ENCODE data around the gene TIPARP.
A peak's percentile ranks its signal among the peaks of the same experiment; 100 is the strongest.

TIPARP gene

GRCh38 chr3:156665291-156665690 is 9.1 kb upstream of the TIPARP start:
- Histone ChIP-seq H2AK5ac (ENCODE audit: low read length) (no peak overlapping the region), H3K27ac (ENCODE audit: low read depth, low read length) (no peak overlapping the region), H3K9me3 (ENCODE audit: insufficient read depth, low read depth, low read length) (no peaks in the 10 kb centered on the region), H4K12ac (ENCODE audit: low read depth, low read length) (no peak overlapping the region), H3K4ac (ENCODE audit: low read depth, low read length) (no peak overlapping the region), H3K18ac (ENCODE audit: low read length) (no peak overlapping the region), H2BK12ac (ENCODE audit: low read length) (no peak overlapping the region), H3K4me2 (ENCODE audit: low read length) (no peak overlapping the region), H3K4me3 (ENCODE audit: low read depth, low read length) (no peak overlapping the region), H2BK5ac (ENCODE audit: low read depth, low read length, poor library complexity) (no peak overlapping the region), H4K8ac (ENCODE audit: low read depth, low read length) (no peak overlapping the region), H3K27me3 (ENCODE audit: insufficient read depth, low read length) (no peaks in the 10 kb centered on the region), H2AFZ (ENCODE audit: insufficient read depth, low read length, poor library complexity) (no peak overlapping the region), H3K14ac (ENCODE audit: low read length) (no peak overlapping the region), H3K23ac (ENCODE audit: low read length) (no peak overlapping the region), H3K36me3 (ENCODE audit: control insufficient read depth in 1 of 2, insufficient read depth in 2 of 2, low read length in 2 of 2) (no peaks in the 10 kb centered on the region), H3K79me1 (ENCODE audit: low read length) (no peaks in the 10 kb centered on the region), H3K4me1 (ENCODE audit: control insufficient read depth in 1 of 2, insufficient read depth in 2 of 2, low read length in 2 of 2) (no peaks in the 10 kb centered on the region), H3K9ac (ENCODE audit: low read length) (no peak overlapping the region), H3K79me2 (ENCODE audit: control insufficient read depth, insufficient read depth, low read length, poor library complexity) (no peaks in the 10 kb centered on the region), H4K91ac (ENCODE audit: low read depth, low read length) (no peak overlapping the region), H2BK120ac (ENCODE audit: insufficient read depth, low read length, poor library complexity) (no peak overlapping the region)
- no CpG with 5 or more reads among the region's 2 CpGs for WGBS (ENCODE audit: extremely low coverage, insufficient coverage, insufficient read length)
- DNase-seq, result no peak

GRCh38 chr3:156666073-156666472 is 8.3 kb upstream of the TIPARP start:
- Histone ChIP-seq H3K4me1 (ENCODE audit: control insufficient read depth in 1 of 2, insufficient read depth in 2 of 2, low read length in 2 of 2) (no peaks in the 10 kb centered on the region), H3K27ac (ENCODE audit: low read depth, low read length) (no peak overlapping the region), H3K79me1 (ENCODE audit: low read length) (no peaks in the 10 kb centered on the region), H4K8ac (ENCODE audit: low read depth, low read length) (no peak overlapping the region), H3K27me3 (ENCODE audit: insufficient read depth, low read length) (no peaks in the 10 kb centered on the region), H3K14ac (ENCODE audit: low read length) (no peak overlapping the region), H2BK120ac (ENCODE audit: insufficient read depth, low read length, poor library complexity) (no peak overlapping the region), H3K9me3 (ENCODE audit: insufficient read depth, low read depth, low read length) (no peaks in the 10 kb centered on the region), H3K36me3 (ENCODE audit: control insufficient read depth in 1 of 2, insufficient read depth in 2 of 2, low read length in 2 of 2) (no peaks in the 10 kb centered on the region), H4K91ac (ENCODE audit: low read depth, low read length) (no peak overlapping the region), H3K18ac (ENCODE audit: low read length) (no peak overlapping the region), H2BK12ac (ENCODE audit: low read length) (no peak overlapping the region), H4K12ac (ENCODE audit: low read depth, low read length) (no peak overlapping the region), H3K4me3 (ENCODE audit: low read depth, low read length) (no peak overlapping the region), H2AK5ac (ENCODE audit: low read length) (no peak overlapping the region), H2AFZ (ENCODE audit: insufficient read depth, low read length, poor library complexity) (no peak overlapping the region), H3K79me2 (ENCODE audit: control insufficient read depth, insufficient read depth, low read length, poor library complexity) (no peaks in the 10 kb centered on the region), H3K4ac (ENCODE audit: low read depth, low read length) (no peak overlapping the region), H3K23ac (ENCODE audit: low read length) (no peak overlapping the region), H2BK5ac (ENCODE audit: low read depth, low read length, poor library complexity) (no peak overlapping the region), H3K4me2 (ENCODE audit: low read length) (no peak overlapping the region), H3K9ac (ENCODE audit: low read length) (no peak overlapping the region)
- WGBS (ENCODE audit: extremely low coverage, insufficient coverage, insufficient read length), result no CpG with 5 or more reads among the region's 1 CpG
- DNase-seq, result no peak

GRCh38 chr3:156668073-156668763 is 6.2 kb upstream of the TIPARP start:
- H2AFZ ChIP-seq (ENCODE audit: insufficient read depth, low read length, poor library complexity), result no peak overlapping the region
- H3K9me3 ChIP-seq (ENCODE audit: insufficient read depth, low read depth, low read length), result no peaks in the 10 kb centered on the region
- no peak overlapping the region for H2BK120ac ChIP-seq (ENCODE audit: insufficient read depth, low read length, poor library complexity)
- no peak overlapping the region for H4K8ac ChIP-seq (ENCODE audit: low read depth, low read length)
- no peak overlapping the region for H3K23ac ChIP-seq (ENCODE audit: low read length)
- no peak overlapping the region for H3K9ac ChIP-seq (ENCODE audit: low read length)
- H3K4me1 ChIP-seq (ENCODE audit: control insufficient read depth in 1 of 2, insufficient read depth in 2 of 2, low read length in 2 of 2), result no peaks in the 10 kb centered on the region
- H3K36me3 ChIP-seq (ENCODE audit: control insufficient read depth in 1 of 2, insufficient read depth in 2 of 2, low read length in 2 of 2), result no peaks in the 10 kb centered on the region
- no peak overlapping the region for H3K4me2 ChIP-seq (ENCODE audit: low read length)
- H4K91ac ChIP-seq (ENCODE audit: low read depth, low read length), result no peak overlapping the region
- no CpG with 5 or more reads among the region's 4 CpGs for WGBS (ENCODE audit: extremely low coverage, insufficient coverage, insufficient read length)
- no peak overlapping the region for H3K4ac ChIP-seq (ENCODE audit: low read depth, low read length)
- no peaks in the 10 kb centered on the region for H3K27me3 ChIP-seq (ENCODE audit: insufficient read depth, low read length)
- H3K79me2 ChIP-seq (ENCODE audit: control insufficient read depth, insufficient read depth, low read length, poor library complexity), result no peaks in the 10 kb centered on the region
- no peak overlapping the region for H3K27ac ChIP-seq (ENCODE audit: low read depth, low read length)
- DNase-seq, result peak in 1 of 2 donors; percentile 49
- H2AK5ac ChIP-seq (ENCODE audit: low read length), result no peak overlapping the region
- H2BK12ac ChIP-seq (ENCODE audit: low read length), result no peak overlapping the region
- no peak overlapping the region for H3K4me3 ChIP-seq (ENCODE audit: low read depth, low read length)
- no peak overlapping the region for H2BK5ac ChIP-seq (ENCODE audit: low read depth, low read length, poor library complexity)
- no peaks in the 10 kb centered on the region for H3K79me1 ChIP-seq (ENCODE audit: low read length)
- no peak overlapping the region for H3K14ac ChIP-seq (ENCODE audit: low read length)
- H4K12ac ChIP-seq (ENCODE audit: low read depth, low read length), result no peak overlapping the region
- H3K18ac ChIP-seq (ENCODE audit: low read length), result no peak overlapping the region

GRCh38 chr3:156670077-156670476 is 4.3 kb upstream of the TIPARP start:
- no CpG with 5 or more reads among the region's 2 CpGs for WGBS (ENCODE audit: extremely low coverage, insufficient coverage, insufficient read length)
- H2AFZ ChIP-seq (ENCODE audit: insufficient read depth, low read length, poor library complexity), result no peak overlapping the region
- H3K14ac ChIP-seq (ENCODE audit: low read length), result no peak overlapping the region
- H4K12ac ChIP-seq (ENCODE audit: low read depth, low read length), result no peak overlapping the region
- H3K36me3 ChIP-seq (ENCODE audit: control insufficient read depth in 1 of 2, insufficient read depth in 2 of 2, low read length in 2 of 2), result no peaks in the 10 kb centered on the region
- no peaks in the 10 kb centered on the region for H3K4me1 ChIP-seq (ENCODE audit: control insufficient read depth in 1 of 2, insufficient read depth in 2 of 2, low read length in 2 of 2)
- H3K9me3 ChIP-seq (ENCODE audit: insufficient read depth, low read depth, low read length), result no peaks in the 10 kb centered on the region
- no peak overlapping the region for H3K18ac ChIP-seq (ENCODE audit: low read length)
- H3K27me3 ChIP-seq (ENCODE audit: insufficient read depth, low read length), result no peaks in the 10 kb centered on the region
- H2AK5ac ChIP-seq (ENCODE audit: low read length), result no peak overlapping the region
- no peak overlapping the region for H4K91ac ChIP-seq (ENCODE audit: low read depth, low read length)
- H3K79me2 ChIP-seq (ENCODE audit: control insufficient read depth, insufficient read depth, low read length, poor library complexity), result peaks cover 2% of the 10 kb centered on the region
- no peak overlapping the region for H4K8ac ChIP-seq (ENCODE audit: low read depth, low read length)
- H3K79me1 ChIP-seq (ENCODE audit: low read length), result peaks cover 8% of the 10 kb centered on the region
- no peak overlapping the region for H2BK12ac ChIP-seq (ENCODE audit: low read length)
- H3K4me3 ChIP-seq (ENCODE audit: low read depth, low read length), result no peak overlapping the region
- H3K4ac ChIP-seq (ENCODE audit: low read depth, low read length), result no peak overlapping the region
- no peak overlapping the region for H3K9ac ChIP-seq (ENCODE audit: low read length)
- no peak overlapping the region for H2BK120ac ChIP-seq (ENCODE audit: insufficient read depth, low read length, poor library complexity)
- H3K4me2 ChIP-seq (ENCODE audit: low read length), result no peak overlapping the region
- no peak overlapping the region for H2BK5ac ChIP-seq (ENCODE audit: low read depth, low read length, poor library complexity)
- DNase-seq, result no peak
- no peak overlapping the region for H3K23ac ChIP-seq (ENCODE audit: low read length)
- H3K27ac ChIP-seq (ENCODE audit: low read depth, low read length), result no peak overlapping the region
